WTC11 (cell line): ENCODE measurements around the gene PROB1.

Experiments
- ATF3 ChIP-seq: sonication (generic); formaldehyde crosslinking; conservative IDR thresholded peaks from 2 replicates; pipeline ENCODE4 v1.8.1; 2022; ENCODE audit warnings: mild to moderate bottlenecking, missing genetic modification reagents
- KAT7 ChIP-seq: sonication (generic); formaldehyde crosslinking; IDR thresholded peaks from 2 replicates; pipeline ENCODE4 v1.8.1; 2023; ENCODE audit warnings: missing genetic modification reagents, mild to moderate bottlenecking, borderline replicate concordance
- MAX ChIP-seq: sonication (generic); formaldehyde crosslinking; IDR thresholded peaks from 2 replicates; pipeline ENCODE4 v1.8.0; 2022; ENCODE audit warnings: mild to moderate bottlenecking, missing genetic modification reagents
- TEAD1 ChIP-seq: sonication (generic); formaldehyde crosslinking; IDR thresholded peaks from 2 replicates; pipeline ENCODE4 v1.8.0; 2022; ENCODE audit warnings: mild to moderate bottlenecking, missing genetic modification reagents
- USF1 ChIP-seq: sonication (generic); formaldehyde crosslinking; IDR thresholded peaks from 2 replicates; pipeline ENCODE4 v1.8.0; 2022; ENCODE audit warnings: mild to moderate bottlenecking, missing genetic modification reagents
- TF ChIP-seq, protein P1 (sequence below): fragments of 200-600 bp; IDR thresholded peaks from 2 replicates; pipeline ENCODE4 v1.8.0; 2022; ENCODE audit warnings: antibody characterized with exemption
- TF ChIP-seq, protein P2 (sequence below): sonication (generic); formaldehyde crosslinking; IDR thresholded peaks from 2 replicates; pipeline ENCODE4 v1.8.0; 2022; ENCODE audit warnings: mild to moderate bottlenecking, missing genetic modification reagents
- TF ChIP-seq, protein P3 (sequence below): sonication (generic); formaldehyde crosslinking; IDR thresholded peaks from 2 replicates; pipeline ENCODE4 v1.8.1; 2023; ENCODE audit warnings: mild to moderate bottlenecking, missing genetic modification reagents, moderate library complexity

- TF ChIP-seq, protein P1, sequence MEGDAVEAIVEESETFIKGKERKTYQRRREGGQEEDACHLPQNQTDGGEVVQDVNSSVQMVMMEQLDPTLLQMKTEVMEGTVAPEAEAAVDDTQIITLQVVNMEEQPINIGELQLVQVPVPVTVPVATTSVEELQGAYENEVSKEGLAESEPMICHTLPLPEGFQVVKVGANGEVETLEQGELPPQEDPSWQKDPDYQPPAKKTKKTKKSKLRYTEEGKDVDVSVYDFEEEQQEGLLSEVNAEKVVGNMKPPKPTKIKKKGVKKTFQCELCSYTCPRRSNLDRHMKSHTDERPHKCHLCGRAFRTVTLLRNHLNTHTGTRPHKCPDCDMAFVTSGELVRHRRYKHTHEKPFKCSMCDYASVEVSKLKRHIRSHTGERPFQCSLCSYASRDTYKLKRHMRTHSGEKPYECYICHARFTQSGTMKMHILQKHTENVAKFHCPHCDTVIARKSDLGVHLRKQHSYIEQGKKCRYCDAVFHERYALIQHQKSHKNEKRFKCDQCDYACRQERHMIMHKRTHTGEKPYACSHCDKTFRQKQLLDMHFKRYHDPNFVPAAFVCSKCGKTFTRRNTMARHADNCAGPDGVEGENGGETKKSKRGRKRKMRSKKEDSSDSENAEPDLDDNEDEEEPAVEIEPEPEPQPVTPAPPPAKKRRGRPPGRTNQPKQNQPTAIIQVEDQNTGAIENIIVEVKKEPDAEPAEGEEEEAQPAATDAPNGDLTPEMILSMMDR, result no peak
- TF ChIP-seq MAX (no peak), KAT7 (CRISPR knock-in tag) (no peak), ATF3 (no peak), TEAD1 (no peak), USF1 (no peak)
- TF ChIP-seq, protein P2, sequence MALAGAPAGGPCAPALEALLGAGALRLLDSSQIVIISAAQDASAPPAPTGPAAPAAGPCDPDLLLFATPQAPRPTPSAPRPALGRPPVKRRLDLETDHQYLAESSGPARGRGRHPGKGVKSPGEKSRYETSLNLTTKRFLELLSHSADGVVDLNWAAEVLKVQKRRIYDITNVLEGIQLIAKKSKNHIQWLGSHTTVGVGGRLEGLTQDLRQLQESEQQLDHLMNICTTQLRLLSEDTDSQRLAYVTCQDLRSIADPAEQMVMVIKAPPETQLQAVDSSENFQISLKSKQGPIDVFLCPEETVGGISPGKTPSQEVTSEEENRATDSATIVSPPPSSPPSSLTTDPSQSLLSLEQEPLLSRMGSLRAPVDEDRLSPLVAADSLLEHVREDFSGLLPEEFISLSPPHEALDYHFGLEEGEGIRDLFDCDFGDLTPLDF, result no peak
- TF ChIP-seq, protein P3, sequence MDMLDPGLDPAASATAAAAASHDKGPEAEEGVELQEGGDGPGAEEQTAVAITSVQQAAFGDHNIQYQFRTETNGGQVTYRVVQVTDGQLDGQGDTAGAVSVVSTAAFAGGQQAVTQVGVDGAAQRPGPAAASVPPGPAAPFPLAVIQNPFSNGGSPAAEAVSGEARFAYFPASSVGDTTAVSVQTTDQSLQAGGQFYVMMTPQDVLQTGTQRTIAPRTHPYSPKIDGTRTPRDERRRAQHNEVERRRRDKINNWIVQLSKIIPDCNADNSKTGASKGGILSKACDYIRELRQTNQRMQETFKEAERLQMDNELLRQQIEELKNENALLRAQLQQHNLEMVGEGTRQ (CRISPR knock-in tag), result no peak
These were observed 15.1 kb downstream of the PROB1 start for GRCh38 chr5:139379626-139380449.
